ENCODE results near the gene ITPKB.

Gene ITPKB

GRCh38 chr1:226662642-226663326 lies 76.3 kb downstream of the ITPKB start:
- peak; percentile 34 for DNase-seq

- DNase-seq: no peak
Measured at GRCh38 chr1:226661965-226662364, 77.1 kb downstream of the ITPKB start.

- DNase-seq: no peak
Measured at GRCh38 chr1:226661271-226661670, 77.8 kb downstream of the ITPKB start.

- DNase-seq: no peak
Measured at GRCh38 chr1:226660410-226661182, 78.5 kb downstream of the ITPKB start.

- no peak for DNase-seq
Measured at GRCh38 chr1:226659641-226660040, 79.4 kb downstream of the ITPKB start.

GRCh38 chr1:226659136-226659535 lies 79.9 kb downstream of the ITPKB start:
- DNase-seq: no peak

- DNase-seq: no peak
Measured at GRCh38 chr1:226658546-226659125, 80.4 kb downstream of the ITPKB start.

- DNase-seq: peak; percentile 39
Measured at GRCh38 chr1:226657895-226658545, 81.1 kb downstream of the ITPKB start.

- peak; percentile 40 for DNase-seq
Measured at GRCh38 chr1:226656601-226657277, 82.3 kb downstream of the ITPKB start.

GRCh38 chr1:226656201-226656600 lies 82.9 kb downstream of the ITPKB start:
- DNase-seq: no peak

GRCh38 chr1:226655251-226656163 lies 83.6 kb downstream of the ITPKB start:
- DNase-seq: no peak

GRCh38 chr1:226654668-226655055 lies 84.4 kb downstream of the ITPKB start:
- no peak for DNase-seq

- no peak for DNase-seq
Measured at GRCh38 chr1:226654046-226654667, 84.9 kb downstream of the ITPKB start.

GRCh38 chr1:226653311-226653921 lies 85.7 kb downstream of the ITPKB start:
- no peak for DNase-seq

- no peak for DNase-seq
Measured at GRCh38 chr1:226652613-226653012, 86.5 kb downstream of the ITPKB start.

- DNase-seq: no peak
Measured at GRCh38 chr1:226651732-226652105, 87.4 kb downstream of the ITPKB start.

- no peak for DNase-seq
Measured at GRCh38 chr1:226651041-226651731, 87.9 kb downstream of the ITPKB start.

- DNase-seq: no peak
Measured at GRCh38 chr1:226650236-226650841, 88.7 kb downstream of the ITPKB start.

- no peak for DNase-seq
Measured at GRCh38 chr1:226649780-226650179, 89.3 kb downstream of the ITPKB start.

- DNase-seq: no peak
Measured at GRCh38 chr1:226649244-226649643, 89.8 kb downstream of the ITPKB start.

Data from SHP77 treated with DMSO at 0.1 percent for 48 hours (cell line).